GM18508 (cell line): ENCODE results near the gene SYNE3.

Experiments
- ATAC-seq: cut with Tn5 transposase; IDR thresholded peaks from one replicate; pipeline ENCODE4 v1.9.1; 2021; ENCODE audit warnings: moderate number of reproducible peaks; ENCODE audit not compliant: insufficient read depth, unreplicated experiment

The SYNE3 gene, protein sequence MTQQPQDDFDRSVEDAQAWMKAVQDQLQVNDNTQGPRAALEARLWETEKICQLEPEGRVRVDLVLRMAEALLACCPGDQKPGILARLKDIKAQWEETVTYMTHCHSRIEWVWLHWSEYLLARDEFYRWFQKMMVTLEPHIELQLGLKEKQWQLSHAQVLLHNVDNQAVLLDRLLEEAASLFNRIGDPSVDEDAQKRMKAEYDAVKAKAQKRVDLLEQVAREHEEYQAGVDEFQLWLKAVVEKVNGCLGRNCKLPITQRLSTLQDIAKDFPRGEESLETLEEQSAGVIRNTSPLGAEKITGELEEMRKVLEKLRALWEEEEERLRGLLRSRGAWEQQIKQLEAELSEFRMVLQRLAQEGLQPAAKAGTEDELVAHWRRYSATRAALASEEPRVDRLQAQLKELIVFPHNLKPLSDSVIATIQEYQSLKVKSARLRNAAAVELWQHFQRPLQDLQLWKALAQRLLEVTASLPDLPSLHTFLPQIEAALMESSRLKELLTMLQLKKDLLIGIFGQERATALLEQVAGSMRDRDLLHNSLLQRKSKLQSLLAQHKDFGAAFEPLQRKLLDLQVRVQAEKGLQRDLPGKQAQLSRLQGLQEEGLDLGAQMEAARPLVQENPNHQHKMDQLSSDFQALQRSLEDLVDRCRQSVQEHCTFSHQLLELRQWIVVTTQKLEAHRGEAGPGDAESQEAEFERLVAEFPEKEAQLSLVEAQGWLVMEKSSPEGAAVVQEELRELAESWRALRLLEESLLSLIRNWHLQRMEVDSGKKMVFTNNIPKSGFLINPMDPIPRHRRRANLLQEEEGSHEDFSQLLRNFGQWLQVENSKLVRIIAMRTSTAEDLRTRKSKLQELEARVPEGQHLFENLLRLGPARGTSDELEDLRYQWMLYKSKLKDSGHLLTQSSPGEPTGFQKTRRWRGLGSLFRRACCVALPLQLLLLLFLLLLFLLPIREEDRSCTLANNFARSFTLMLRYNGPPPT

DNA sequence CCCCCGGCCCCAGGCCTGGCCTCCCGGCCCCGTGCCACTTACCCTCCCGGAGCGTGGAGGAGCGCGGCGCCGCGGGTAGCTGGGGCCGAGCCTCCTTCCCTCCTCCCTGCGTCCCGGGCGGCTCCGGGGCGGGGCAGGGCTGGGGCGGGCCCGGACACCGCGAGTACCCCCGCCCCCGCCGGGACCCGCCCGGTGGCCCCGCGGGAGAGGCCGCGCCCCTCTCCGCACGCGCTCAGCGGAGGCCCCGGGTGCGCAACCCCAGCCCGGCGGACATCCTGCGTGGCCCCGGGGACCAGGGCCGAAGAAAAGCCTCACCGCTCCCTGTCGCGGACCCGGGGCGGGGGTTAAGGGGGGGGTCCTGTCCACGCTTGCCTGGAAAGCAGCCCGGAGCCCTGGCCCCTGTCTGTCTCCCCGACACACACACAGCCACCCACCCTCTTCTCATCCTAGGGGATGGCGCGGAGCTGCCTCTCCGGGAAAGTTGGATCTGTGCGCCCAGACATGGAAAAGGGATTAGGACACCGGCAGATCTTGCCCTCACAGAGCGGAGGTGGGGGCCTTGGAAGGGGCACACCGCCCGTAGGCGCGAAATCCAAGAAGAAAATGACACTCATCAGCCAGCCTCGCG, at the start of gene SYNE3:
TSS of gene SYNE3 (minus strand) at position 97 of the 628 bp plus-strand sequence. CDS start 40,829 bp downstream, outside the sequence.
- ATAC-seq = no peak

- no peak for ATAC-seq
Observed at GRCh38 chr14:95564060-95564459, 47.6 kb upstream of the SYNE3 start.

GRCh38 chr14:95562892-95563685, 46.6 kb upstream of the SYNE3 start:
- no peak for ATAC-seq

DNA sequence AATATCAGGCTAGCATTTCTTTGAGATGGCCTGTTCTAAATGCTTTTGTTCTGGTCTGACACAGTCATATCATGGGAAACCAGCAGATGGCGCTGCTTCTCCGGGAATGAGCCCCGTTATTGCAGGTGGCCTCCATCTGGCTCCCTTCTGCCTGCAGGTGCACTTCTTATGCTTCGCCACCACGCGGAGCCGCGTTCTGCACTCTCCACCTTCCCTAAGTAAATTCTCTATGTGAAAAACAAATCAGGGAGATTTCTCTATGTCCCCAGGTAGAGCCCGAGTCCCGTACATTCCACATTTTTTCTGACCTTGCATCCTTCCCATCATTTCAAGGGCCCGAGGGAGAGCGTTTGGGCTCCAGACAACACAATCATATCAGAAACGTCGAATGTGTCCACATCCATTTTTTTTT, 44.6 kb upstream of the SYNE3 start:
- peak; percentile 76 for ATAC-seq

GRCh38 chr14:95559203-95559602, 42.8 kb upstream of the SYNE3 start:
- no peak for ATAC-seq

GRCh38 chr14:95557832-95558231, 41.4 kb upstream of the SYNE3 start:
- ATAC-seq = no peak

DNA sequence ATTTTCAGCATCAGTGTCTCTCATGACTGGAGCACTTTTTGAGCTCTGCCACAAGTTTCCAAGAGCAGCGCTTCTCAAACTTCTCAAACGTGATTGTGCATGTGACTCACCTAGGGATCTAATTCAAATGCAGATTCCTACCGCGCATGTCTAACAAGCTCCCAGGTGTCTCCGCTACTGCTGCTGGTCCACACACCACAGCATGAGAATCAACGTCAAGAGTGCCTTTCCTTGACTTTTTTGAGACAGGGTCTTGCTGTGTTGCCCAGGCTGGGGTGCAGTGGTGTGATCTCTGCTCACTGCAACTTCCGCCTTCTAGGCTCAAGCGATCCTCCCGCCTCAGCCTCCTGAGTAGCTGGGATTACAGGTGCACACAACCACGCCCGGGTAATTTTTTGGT, 40.8 kb upstream of the SYNE3 start:
- no peak for ATAC-seq

DNA sequence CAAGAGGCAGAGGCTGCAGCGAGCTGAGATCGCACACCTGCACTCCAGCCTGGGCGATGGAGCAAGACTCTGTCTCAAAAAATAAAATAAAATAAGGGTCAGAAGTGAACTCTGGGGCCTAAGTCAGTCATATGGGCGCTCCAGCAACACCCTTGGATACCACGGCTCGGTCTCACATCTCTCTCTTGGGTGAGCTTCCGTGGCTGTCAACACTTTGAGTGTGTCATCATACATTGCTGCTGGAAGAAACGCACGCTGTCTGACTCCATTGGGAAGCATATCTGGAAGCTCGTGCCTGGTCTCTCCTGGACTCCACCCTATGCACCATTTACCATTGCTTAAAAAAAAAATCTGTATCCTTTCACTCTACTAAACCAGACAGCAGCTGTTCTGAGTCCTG, 38.6 kb upstream of the SYNE3 start:
- ATAC-seq = no peak

DNA sequence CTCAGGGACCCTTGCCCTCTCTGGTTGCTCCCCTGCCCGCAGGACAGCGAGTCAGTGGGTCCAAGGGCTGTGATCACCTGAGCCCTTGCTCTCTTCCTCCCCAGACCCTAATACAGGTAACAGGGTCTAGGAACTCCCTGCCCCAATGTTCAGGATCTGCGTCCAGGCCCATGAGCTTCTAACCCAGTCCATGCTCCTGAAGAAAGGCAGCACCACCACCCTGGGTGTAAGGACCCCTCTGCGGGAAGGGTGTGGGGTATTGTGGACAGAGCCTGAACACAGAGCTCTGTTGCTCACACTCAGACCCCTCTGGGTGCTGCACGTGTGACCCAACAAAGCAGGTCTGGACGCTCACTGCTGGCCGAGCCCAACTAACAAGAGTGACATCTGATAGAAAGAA, 36.7 kb upstream of the SYNE3 start:
- ATAC-seq = no peak

DNA sequence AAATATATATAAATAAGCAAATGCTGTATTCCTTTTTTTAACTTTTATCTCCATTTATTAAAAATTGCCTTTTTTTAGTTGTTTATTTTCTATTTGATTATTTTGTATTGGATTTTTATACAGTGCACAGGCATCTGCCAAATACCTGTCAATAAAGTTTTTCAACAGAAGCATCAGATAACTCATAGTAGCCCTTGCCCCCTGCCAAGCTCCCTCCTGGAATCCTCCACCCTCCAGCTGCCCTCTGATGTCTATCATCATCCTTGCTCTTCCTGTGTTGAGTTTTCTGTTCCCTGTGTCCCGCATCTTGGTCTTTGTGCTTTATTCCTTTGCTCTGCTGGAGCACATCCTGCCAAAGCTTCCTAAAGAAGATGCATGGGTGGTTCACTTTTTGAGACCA, 35.0 kb upstream of the SYNE3 start:
- no peak for ATAC-seq

DNA sequence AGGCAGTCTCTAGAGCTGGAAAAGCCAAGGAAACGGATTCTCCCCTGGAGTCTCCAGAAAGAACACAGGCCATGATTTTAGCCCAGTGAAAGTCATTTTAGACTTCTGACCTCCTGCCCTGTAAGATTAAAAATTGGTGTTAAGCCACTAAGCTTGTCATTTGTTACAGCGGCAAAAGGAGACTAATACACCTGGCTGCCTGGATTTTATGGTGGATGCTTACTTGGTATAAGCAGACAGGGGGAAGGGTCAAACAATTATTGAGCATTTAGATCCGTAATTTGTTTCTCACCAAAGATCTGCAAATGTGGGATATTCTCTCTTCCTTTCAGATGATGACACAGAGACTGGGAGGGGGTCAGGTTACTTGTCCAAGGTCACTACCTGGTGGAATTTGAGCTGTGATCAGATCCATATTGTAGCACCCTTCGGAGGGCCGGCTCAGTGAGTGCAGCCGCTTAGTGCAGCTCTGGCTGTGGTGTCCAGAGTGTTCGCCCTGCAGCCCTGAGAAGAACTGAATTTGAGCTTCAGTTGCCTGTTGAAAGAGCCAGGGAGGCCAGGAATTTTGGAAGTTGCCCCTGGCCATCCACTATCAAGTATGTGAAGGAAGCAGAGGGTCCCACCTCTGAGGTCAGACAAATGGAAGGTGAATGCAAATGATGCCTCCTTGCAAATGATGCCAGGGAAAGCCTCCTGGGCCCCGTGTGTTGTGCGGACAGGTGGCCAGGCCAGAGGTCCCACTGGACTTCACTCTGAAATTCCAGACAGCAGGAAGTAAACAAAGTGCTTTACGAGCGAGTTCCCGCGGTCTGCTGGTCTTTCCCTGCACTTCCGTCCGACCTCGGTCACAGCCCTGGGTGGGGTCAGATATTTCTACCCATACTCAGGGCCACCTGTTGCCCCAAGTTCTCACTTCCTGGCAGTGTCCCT, 33.5 kb upstream of the SYNE3 start:
- no peak for ATAC-seq

- no peak for ATAC-seq
Observed at GRCh38 chr14:95548328-95548929, 32.0 kb upstream of the SYNE3 start.

DNA sequence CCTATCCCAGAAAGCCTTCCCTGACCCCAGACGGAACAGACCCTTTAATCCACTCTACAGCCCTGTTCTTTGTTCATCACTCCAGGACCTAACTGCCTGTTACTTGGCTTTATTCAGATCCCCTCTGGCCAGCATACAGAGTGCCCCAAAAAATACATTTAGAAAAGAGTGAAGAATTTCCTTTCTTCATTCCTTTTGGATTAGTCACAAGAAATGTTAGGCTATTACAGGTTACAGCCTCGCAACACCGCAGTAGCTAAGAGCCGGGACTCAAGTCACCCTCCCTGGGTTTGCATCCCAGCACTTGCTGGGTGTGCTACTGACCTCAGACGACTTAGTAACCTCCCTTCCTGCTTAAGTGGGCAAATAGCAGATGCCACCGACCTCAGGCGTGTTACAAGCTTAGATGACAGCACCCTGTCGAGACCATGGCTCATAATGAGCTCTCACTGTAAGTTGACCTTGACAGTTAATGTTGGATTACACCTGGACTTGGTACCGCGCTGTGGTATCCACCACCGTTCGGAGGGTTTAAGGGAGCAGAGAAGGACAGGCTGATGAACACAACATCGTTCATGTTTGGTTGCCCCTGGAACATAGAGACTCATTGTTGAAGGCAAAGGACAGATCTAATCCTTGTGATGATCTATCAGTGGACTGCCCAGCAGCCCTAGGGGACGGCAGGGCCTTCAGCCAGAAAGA, 31.3 kb upstream of the SYNE3 start:
- no peak for ATAC-seq

GRCh38 chr14:95547272-95547625, 30.8 kb upstream of the SYNE3 start:
- no peak for ATAC-seq

DNA sequence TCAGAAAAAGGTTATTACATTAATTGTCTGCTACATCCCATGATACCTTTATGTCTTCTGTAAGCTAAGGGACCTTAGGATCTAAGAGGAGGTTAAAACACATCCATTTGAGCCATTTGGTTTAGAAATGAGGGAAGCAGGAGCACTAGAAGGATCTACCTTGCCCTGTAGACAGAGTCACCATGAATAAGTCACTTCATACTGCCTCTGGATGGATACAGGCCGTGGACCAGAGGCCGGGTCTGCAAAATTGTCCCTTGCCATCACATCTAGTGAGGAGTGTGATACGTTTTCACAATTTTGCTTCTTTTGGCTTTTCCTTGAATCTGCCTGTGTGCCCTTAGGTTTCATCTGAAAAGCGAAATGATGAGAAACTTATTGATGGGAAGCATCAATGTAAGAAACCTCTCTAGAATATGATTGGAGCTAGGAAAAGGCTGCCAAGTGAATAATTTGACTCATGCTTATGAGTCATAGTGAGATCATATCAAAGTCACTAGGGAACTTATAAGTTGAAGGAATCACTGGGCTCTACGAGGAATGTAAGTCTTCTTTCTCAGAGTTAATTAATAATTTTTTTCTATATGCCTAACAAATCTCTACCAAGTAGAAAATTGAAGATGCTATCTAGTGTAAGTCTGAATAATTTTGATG, 29.2 kb upstream of the SYNE3 start:
- no peak for ATAC-seq

DNA sequence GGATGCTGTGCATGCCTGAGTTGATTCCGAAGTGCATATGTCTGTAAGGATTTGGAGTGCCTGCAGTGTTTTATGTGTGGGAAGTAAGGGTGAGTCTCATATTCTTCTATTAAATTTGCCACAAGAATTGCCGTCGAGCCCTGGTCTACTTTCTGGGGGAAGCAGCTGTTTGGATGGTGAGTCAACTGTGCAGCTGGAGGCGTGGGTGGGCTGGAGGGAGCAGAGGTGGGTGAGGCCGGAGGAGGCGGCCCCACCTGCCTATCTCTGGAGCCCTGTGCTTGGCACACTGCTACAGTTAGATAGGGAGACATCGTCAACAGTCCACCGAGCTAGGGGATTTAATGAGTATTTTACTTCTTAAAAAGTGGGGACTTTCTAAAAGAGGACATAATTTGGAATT, 28.1 kb upstream of the SYNE3 start:
- no peak for ATAC-seq

- no peak for ATAC-seq
Observed at GRCh38 chr14:95543021-95543420, 26.6 kb upstream of the SYNE3 start.
